A549 (cell line): ENCODE measurements around the gene SYT13. TPM values are rescaled to one million over a fixed set of nuclear protein-coding genes. Genes with fewer than 3 reads are reported as not detected.

Experiments
- ATAC-seq, 2 experiments: fragments of 200-7000 bp in 1 of 2; fragments of >200 bp in 1 of 2; cut with Nextera tagmentation in 1 of 2; cut with Tn5 transposase in 1 of 2; 3 replicates each; pipeline versions ENCODE4 v1.8.0 to v1.9.1; 2018 to 2020; ENCODE audit warnings: mild to moderate bottlenecking in 1 of 2, moderate library complexity in 1 of 2
- CTCF ChIA-PET: fragments of 300-600 bp; sonication (Branson Sonifier 250); formaldehyde crosslinking; extraction: SDS; loops from one replicate; lab custom pipeline; 2021; ENCODE audit warnings: antibody characterized with exemption, inconsistent platforms; lab: Yijun Ruan, JAX
- POLR2A ChIA-PET: fragments of 350-600 bp; formaldehyde crosslinking; extraction: SDS; loops from one replicate; lab custom pipeline; 2021; ENCODE audit warnings: antibody characterized with exemption, inconsistent platforms; lab: Yijun Ruan, JAX
- DNase-seq, 2 experiments: peaks; one replicate each; pipeline versions ENCODE4 v3.0.0 to v3.0.0-alpha.2; 2011 to 2016; ENCODE audit warnings: low read depth in 1 of 2, low spot score in 1 of 2
- FAIRE-seq: peaks from 2 replicates; lab custom pipeline; 2011; peaks lifted over from hg19 to GRCh38; lab: Jason Lieb, UNC
- H3K27ac ChIP-seq, 2 experiments: fragments of >200 bp; sonication (Bioruptor Twin); formaldehyde crosslinking; 3 replicates each; pipeline ENCODE4 v1.5.1; 2016 to 2017
- H3K4me1 ChIP-seq: fragments of >200 bp; sonication (Bioruptor Twin); formaldehyde crosslinking; 3 replicates; pipeline ENCODE4 v1.6.1; 2016
- H3K4me2 ChIP-seq: fragments of >200 bp; sonication (Bioruptor Twin); formaldehyde crosslinking; 3 replicates; pipeline ENCODE4 v1.6.1; 2016
- H3K4me3 ChIP-seq: fragments of >200 bp; sonication (Bioruptor Twin); formaldehyde crosslinking; 3 replicates; pipeline ENCODE4 v1.5.1; 2016
- H3K9me3 ChIP-seq: fragments of >200 bp; sonication (Bioruptor Twin); formaldehyde crosslinking; 3 replicates; pipeline ENCODE4 v1.6.1; 2016
- CBX2 ChIP-seq: fragments of 200-600 bp; sonication (generic); IDR thresholded peaks from 2 replicates; pipeline ENCODE4 v1.6.1; 2016; ENCODE audit warnings: low read depth, mild to moderate bottlenecking, borderline replicate concordance
- CHD2 ChIP-seq: fragments of 150-350 bp; IDR thresholded peaks from 2 replicates; pipeline ENCODE4 v1.6.1; 2014; ENCODE audit warnings: low read length; ENCODE audit not compliant: partially characterized antibody
- CHD4 ChIP-seq: fragments of 200-600 bp; sonication (generic); IDR thresholded peaks from 2 replicates; pipeline ENCODE4 v1.6.1; 2016; ENCODE audit warnings: antibody characterized with exemption, mild to moderate bottlenecking, borderline replicate concordance
- EHMT2 ChIP-seq: fragments of 200-600 bp; sonication (generic); IDR thresholded peaks from 2 replicates; pipeline ENCODE4 v1.6.1; 2016; ENCODE audit warnings: antibody characterized with exemption, low read depth, mild to moderate bottlenecking, moderate library complexity
- EP300 ChIP-seq, 2 experiments: fragments of >200 bp; sonication (Bioruptor Twin); formaldehyde crosslinking; IDR thresholded peaks; 2 replicates in 1 of 2; 3 replicates in 1 of 2; pipeline ENCODE4 v1.6.1; 2016 to 2017
- ESRRA ChIP-seq: fragments of 150-350 bp; IDR thresholded peaks from 2 replicates; pipeline ENCODE4 v1.6.1; 2014; ENCODE audit warnings: mild to moderate bottlenecking, low read length, borderline replicate concordance
- FOSB ChIP-seq: fragments of 250-450 bp; sonication (Bioruptor Pico); IDR thresholded peaks from 2 replicates; pipeline ENCODE4 v1.5.0; 2020; ENCODE audit warnings: mild to moderate bottlenecking, moderate library complexity
- HDAC2 ChIP-seq: fragments of 200-600 bp; sonication (generic); IDR thresholded peaks from 2 replicates; pipeline ENCODE4 v1.6.1; 2016
- HEYL ChIP-seq: fragments of 250-450 bp; sonication (Bioruptor Pico); IDR thresholded peaks from 2 replicates; pipeline ENCODE4 v1.8.0; 2021; ENCODE audit warnings: mild to moderate bottlenecking, moderate library complexity
- HOXA7 ChIP-seq: fragments of 250-450 bp; sonication (Bioruptor Pico); IDR thresholded peaks from 2 replicates; pipeline ENCODE4 v1.5.0; 2020; ENCODE audit warnings: mild to moderate bottlenecking, moderate library complexity
- HOXB13 ChIP-seq: fragments of 250-450 bp; sonication (Bioruptor Pico); IDR thresholded peaks from 2 replicates; pipeline ENCODE4 v1.5.0; 2020; ENCODE audit warnings: low read depth, mild to moderate bottlenecking, moderate library complexity
- HOXB5 ChIP-seq: fragments of 250-450 bp; sonication (Bioruptor Pico); IDR thresholded peaks from 2 replicates; pipeline ENCODE4 v1.5.0; 2020; ENCODE audit warnings: mild to moderate bottlenecking, moderate library complexity
- JUN ChIP-seq, 2 experiments: fragments of >200 bp; sonication (Bioruptor Twin); formaldehyde crosslinking; IDR thresholded peaks; 2 replicates in 1 of 2; 3 replicates in 1 of 2; pipeline ENCODE4 v1.6.1; 2016 to 2017
- JUNB ChIP-seq: fragments of >200 bp; sonication (Bioruptor Twin); formaldehyde crosslinking; IDR thresholded peaks from 2 replicates; pipeline ENCODE4 v1.6.1; 2016
- MAFK ChIP-seq: fragments of 450-650 bp; IDR thresholded peaks from 2 replicates; pipeline ENCODE4 v1.6.1; 2014; ENCODE audit not compliant: partially characterized antibody
- MYC ChIP-seq: IDR thresholded peaks from 2 replicates; pipeline ENCODE4 v1.6.1; 2012; ENCODE audit warnings: mild to moderate bottlenecking, inconsistent platforms, low read length, improper control_type of control experiment, borderline replicate concordance
- NFE2L2 ChIP-seq: fragments of 150-350 bp; conservative IDR thresholded peaks from 2 replicates; pipeline ENCODE4 v1.6.1; 2014; ENCODE audit warnings: low read length
- NR3C1 ChIP-seq: fragments of >200 bp; sonication (Bioruptor Twin); formaldehyde crosslinking; IDR thresholded peaks from 3 replicates; pipeline ENCODE4 v1.6.1; 2017
- POLR2A ChIP-seq: IDR thresholded peaks from 2 replicates; pipeline ENCODE4 v1.6.1; 2012; ENCODE audit warnings: mild to moderate bottlenecking, low read length
- POLR2AphosphoS2 ChIP-seq: conservative IDR thresholded peaks from 2 replicates; pipeline ENCODE4 v1.6.1; 2012; ENCODE audit warnings: low read length, improper control_type of control experiment, inconsistent platforms
- RAD21 ChIP-seq, 2 experiments: fragments of >200 bp in 1 of 2; sonication (Bioruptor Twin) in 1 of 2; formaldehyde crosslinking in 1 of 2; IDR thresholded peaks in 1 of 2; conservative IDR thresholded peaks in 1 of 2; 2 replicates in 1 of 2; 3 replicates in 1 of 2; pipeline ENCODE4 v1.6.1; 2012 to 2018; ENCODE audit warnings: inconsistent platforms in 1 of 2
- RNF2 ChIP-seq: fragments of 200-600 bp; sonication (generic); IDR thresholded peaks from 2 replicates; pipeline ENCODE4 v1.6.1; 2016; ENCODE audit warnings: low read depth, mild to moderate bottlenecking, antibody characterized with exemption, moderate library complexity, borderline replicate concordance
- SMC3 ChIP-seq: fragments of >200 bp; sonication (Bioruptor Twin); formaldehyde crosslinking; IDR thresholded peaks from 3 replicates; pipeline ENCODE4 v1.6.1; 2018; ENCODE audit warnings: inconsistent platforms
- TFCP2L1 ChIP-seq: fragments of 250-450 bp; sonication (Bioruptor Pico); IDR thresholded peaks from 2 replicates; pipeline ENCODE4 v1.5.0; 2021; ENCODE audit warnings: mild to moderate bottlenecking
- TP53 ChIP-seq: fragments of 250-450 bp; sonication (Bioruptor Pico); IDR thresholded peaks from 2 replicates; pipeline ENCODE4 v1.5.0; 2021; ENCODE audit warnings: mild to moderate bottlenecking, moderate library complexity
- ZFP36 ChIP-seq: fragments of 450-650 bp; IDR thresholded peaks from 2 replicates; pipeline ENCODE4 v1.6.1; 2014; ENCODE audit warnings: borderline replicate concordance; ENCODE audit not compliant: partially characterized antibody
- ZSCAN20 ChIP-seq: fragments of 250-450 bp; sonication (Bioruptor Pico); IDR thresholded peaks from 2 replicates; pipeline ENCODE4 v1.8.0; 2022; ENCODE audit warnings: mild to moderate bottlenecking, moderate library complexity
- WGBS: methylation state at CpG from one replicate; pipeline ENCODE4 v1.1.6; 2017; ENCODE audit errors: missing lambda C conversion rate; 5-methylcytosine and 5-hydroxymethylcytosine counted together
- polyA plus RNA-seq, 4 experiments: library from polyadenylated mRNA; depleted of rRNA in 3 of 4; stranded (reverse); fragments of >200 nt; fragmentation: RNase III in 1 of 4; extraction: RNeasy Plus Mini Kit Qiagen cat#74134 plus additional on column Dnase treatment in 1 of 4; gene quantifications; 2 replicates in 3 of 4; 3 replicates in 1 of 4; pipeline ENCODE4 v1.2.3, GENCODE V29; 2011 to 2017
- TF ChIP-seq, protein P1 (sequence below): fragments of 250-450 bp; sonication (Bioruptor Pico); IDR thresholded peaks from 2 replicates; pipeline ENCODE4 v1.5.0; 2021; ENCODE audit warnings: mild to moderate bottlenecking, moderate library complexity, borderline replicate concordance
- TF ChIP-seq, protein P2 (sequence below): IDR thresholded peaks from 2 replicates; pipeline ENCODE4 v1.6.1; 2012
- TF ChIP-seq, protein P3 (sequence below): IDR thresholded peaks from 2 replicates; pipeline ENCODE4 v1.6.1; 2012
- TF ChIP-seq, protein P4 (sequence below): fragments of 200-600 bp; sonication (generic); IDR thresholded peaks from 2 replicates; pipeline ENCODE4 v1.6.1; 2016; ENCODE audit warnings: antibody characterized with exemption, mild to moderate bottlenecking, moderate library complexity
- TF ChIP-seq, protein P5 (sequence below): fragments of >200 bp; sonication (Bioruptor Twin); formaldehyde crosslinking; IDR thresholded peaks from 3 replicates; pipeline ENCODE4 v1.5.1; 2016

Gene SYT13
- polyA plus RNA-seq, 2 of the 4 experiments (the other 2 are of a cell fraction) = 8.1 to 12.9 TPM

DNA sequence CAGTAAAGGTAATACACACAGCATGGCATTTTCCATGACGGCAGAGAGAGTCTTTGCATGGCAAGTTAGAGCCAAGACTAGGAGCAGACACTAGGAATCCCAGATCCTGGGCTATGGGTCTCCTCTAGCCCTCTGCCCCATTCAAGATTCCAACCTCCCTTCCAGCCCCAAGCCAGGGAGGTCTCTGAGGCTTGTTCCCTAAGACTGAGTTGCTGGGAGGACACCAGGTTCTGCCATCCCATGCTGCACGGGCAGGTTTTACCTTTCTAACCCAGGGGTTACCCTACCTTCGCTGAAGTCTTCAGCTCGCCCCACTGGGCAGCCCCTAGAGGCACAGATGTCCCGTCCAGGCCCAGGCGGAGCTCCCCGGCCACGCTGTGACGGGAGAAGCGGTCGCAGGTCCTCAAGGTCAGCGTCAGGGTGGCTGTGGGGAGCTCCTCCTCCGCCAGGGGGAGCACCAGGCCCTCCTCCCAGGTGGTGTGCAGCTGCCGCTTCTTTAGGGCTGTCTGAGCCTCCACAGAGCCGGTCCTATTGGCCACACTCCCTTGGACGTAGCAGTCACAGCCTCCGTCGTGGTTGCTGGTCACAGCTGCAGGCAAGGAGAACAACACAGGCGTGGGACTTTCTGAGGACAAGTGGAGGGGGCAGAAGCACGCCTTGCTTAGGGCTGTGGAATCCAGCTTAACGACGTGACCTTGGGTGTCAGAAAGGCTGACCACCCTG, 33.8 kb downstream of the SYT13 start:
- POLR2A ChIA-PET = no interaction called here
- Histone ChIP-seq H3K9me3 (no peaks in the 10 kb centered on the region), H3K4me1 (0 out of 3 replicates have a peak, but pooled peaks cover 6% of the 10 kb centered on the region), H3K4me2 (no peak overlapping the region), H3K4me3 (no peak overlapping the region), H3K27ac (0 out of 6 replicates have a peak overlapping the region, but pooled peaks of 1 of the 2 experiments have one; percentile 29)
- peak; percentile 91 to 99 for ATAC-seq
- no peak for FAIRE-seq
- DNase-seq = peak; percentile 69 to 78
- CTCF ChIA-PET = interaction anchor here (0.6 to 5.2 kb wide), 38 partner anchors 8 to 365 kb away, joined by 3 to 69 read pairs (median 4); partner anchors contain the start of gene SYT13
- WGBS = 51% methylated on average over 17 of the region's 22 CpGs
- TF ChIP-seq POLR2AphosphoS2 (no peak), RAD21 (conservative IDR thresholded peaks at IDR 0.05 in 1 of 2, IDR thresholded peaks at IDR 0.05 in 1 of 2) (peak; percentile 90 to 92), JUNB (no peak), CHD4 (no peak), HEYL (CRISPR knock-in tag) (no peak), POLR2A (no peak), ZFP36 (no peak), TP53 (CRISPR knock-in tag) (no peak), ZSCAN20 (no peak), SMC3 (peak; percentile 96), NFE2L2 (no peak), FOSB (no peak), HOXB5 (CRISPR knock-in tag) (no peak), RNF2 (no peak), ESRRA (peak; percentile 89; the same call in 1 of the 2 replicates), NR3C1 (no peak), MAFK (no peak), EHMT2 (no peak), HOXA7 (CRISPR knock-in tag) (no peak), HOXB13 (no peak), EP300 (IDR thresholded peaks at IDR 0.05) (no peak), HDAC2 (no peak), MYC (no peak), CHD2 (no peak), JUN (IDR thresholded peaks at IDR 0.05) (no peak), TFCP2L1 (CRISPR knock-in tag) (no peak), CBX2 (no peak)
- TF ChIP-seq, protein P1, sequence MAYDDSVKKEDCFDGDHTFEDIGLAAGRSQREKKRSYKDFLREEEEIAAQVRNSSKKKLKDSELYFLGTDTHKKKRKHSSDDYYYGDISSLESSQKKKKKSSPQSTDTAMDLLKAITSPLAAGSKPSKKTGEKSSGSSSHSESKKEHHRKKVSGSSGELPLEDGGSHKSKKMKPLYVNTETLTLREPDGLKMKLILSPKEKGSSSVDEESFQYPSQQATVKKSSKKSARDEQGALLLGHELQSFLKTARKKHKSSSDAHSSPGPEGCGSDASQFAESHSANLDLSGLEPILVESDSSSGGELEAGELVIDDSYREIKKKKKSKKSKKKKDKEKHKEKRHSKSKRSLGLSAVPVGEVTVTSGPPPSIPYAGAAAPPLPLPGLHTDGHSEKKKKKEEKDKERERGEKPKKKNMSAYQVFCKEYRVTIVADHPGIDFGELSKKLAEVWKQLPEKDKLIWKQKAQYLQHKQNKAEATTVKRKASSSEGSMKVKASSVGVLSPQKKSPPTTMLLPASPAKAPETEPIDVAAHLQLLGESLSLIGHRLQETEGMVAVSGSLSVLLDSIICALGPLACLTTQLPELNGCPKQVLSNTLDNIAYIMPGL = no peak
- TF ChIP-seq, protein P2, sequence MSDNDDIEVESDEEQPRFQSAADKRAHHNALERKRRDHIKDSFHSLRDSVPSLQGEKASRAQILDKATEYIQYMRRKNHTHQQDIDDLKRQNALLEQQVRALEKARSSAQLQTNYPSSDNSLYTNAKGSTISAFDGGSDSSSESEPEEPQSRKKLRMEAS = peak; percentile 25; the same call in 1 of the 2 replicates
- TF ChIP-seq, protein P3, sequence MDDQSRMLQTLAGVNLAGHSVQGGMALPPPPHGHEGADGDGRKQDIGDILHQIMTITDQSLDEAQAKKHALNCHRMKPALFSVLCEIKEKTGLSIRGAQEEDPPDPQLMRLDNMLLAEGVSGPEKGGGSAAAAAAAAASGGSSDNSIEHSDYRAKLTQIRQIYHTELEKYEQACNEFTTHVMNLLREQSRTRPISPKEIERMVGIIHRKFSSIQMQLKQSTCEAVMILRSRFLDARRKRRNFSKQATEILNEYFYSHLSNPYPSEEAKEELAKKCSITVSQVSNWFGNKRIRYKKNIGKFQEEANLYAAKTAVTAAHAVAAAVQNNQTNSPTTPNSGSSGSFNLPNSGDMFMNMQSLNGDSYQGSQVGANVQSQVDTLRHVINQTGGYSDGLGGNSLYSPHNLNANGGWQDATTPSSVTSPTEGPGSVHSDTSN = no peak
- TF ChIP-seq, protein P4, sequence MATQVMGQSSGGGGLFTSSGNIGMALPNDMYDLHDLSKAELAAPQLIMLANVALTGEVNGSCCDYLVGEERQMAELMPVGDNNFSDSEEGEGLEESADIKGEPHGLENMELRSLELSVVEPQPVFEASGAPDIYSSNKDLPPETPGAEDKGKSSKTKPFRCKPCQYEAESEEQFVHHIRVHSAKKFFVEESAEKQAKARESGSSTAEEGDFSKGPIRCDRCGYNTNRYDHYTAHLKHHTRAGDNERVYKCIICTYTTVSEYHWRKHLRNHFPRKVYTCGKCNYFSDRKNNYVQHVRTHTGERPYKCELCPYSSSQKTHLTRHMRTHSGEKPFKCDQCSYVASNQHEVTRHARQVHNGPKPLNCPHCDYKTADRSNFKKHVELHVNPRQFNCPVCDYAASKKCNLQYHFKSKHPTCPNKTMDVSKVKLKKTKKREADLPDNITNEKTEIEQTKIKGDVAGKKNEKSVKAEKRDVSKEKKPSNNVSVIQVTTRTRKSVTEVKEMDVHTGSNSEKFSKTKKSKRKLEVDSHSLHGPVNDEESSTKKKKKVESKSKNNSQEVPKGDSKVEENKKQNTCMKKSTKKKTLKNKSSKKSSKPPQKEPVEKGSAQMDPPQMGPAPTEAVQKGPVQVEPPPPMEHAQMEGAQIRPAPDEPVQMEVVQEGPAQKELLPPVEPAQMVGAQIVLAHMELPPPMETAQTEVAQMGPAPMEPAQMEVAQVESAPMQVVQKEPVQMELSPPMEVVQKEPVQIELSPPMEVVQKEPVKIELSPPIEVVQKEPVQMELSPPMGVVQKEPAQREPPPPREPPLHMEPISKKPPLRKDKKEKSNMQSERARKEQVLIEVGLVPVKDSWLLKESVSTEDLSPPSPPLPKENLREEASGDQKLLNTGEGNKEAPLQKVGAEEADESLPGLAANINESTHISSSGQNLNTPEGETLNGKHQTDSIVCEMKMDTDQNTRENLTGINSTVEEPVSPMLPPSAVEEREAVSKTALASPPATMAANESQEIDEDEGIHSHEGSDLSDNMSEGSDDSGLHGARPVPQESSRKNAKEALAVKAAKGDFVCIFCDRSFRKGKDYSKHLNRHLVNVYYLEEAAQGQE = no peak
- TF ChIP-seq, protein P5, sequence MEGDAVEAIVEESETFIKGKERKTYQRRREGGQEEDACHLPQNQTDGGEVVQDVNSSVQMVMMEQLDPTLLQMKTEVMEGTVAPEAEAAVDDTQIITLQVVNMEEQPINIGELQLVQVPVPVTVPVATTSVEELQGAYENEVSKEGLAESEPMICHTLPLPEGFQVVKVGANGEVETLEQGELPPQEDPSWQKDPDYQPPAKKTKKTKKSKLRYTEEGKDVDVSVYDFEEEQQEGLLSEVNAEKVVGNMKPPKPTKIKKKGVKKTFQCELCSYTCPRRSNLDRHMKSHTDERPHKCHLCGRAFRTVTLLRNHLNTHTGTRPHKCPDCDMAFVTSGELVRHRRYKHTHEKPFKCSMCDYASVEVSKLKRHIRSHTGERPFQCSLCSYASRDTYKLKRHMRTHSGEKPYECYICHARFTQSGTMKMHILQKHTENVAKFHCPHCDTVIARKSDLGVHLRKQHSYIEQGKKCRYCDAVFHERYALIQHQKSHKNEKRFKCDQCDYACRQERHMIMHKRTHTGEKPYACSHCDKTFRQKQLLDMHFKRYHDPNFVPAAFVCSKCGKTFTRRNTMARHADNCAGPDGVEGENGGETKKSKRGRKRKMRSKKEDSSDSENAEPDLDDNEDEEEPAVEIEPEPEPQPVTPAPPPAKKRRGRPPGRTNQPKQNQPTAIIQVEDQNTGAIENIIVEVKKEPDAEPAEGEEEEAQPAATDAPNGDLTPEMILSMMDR = peak; percentile 82
